HG03457 (cell line): ENCODE data around the gene ITK.
"Not testable (repeated sequence)": the region's sequence is repeated elsewhere in the genome, so short reads cannot be mapped to it uniquely, and the experiment has no call there.

Experiments used
- ATAC-seq: cut with Tn5 transposase; IDR thresholded peaks from one replicate; pipeline ENCODE4 v1.9.1; 2021; ENCODE audit warnings: moderate number of reproducible peaks; ENCODE audit not compliant: unreplicated experiment

The ITK gene

GRCh38 chr5:157205708-157206107 is 25.1 kb downstream of the ITK start:
- no peak for ATAC-seq

- not testable (repeated sequence) for ATAC-seq
Observed at GRCh38 chr5:157210652-157211051, 30.0 kb downstream of the ITK start.

GRCh38 chr5:157212307-157212706 is 31.7 kb downstream of the ITK start:
- no peak for ATAC-seq

- ATAC-seq: no peak
Observed at GRCh38 chr5:157213527-157214243, 33.0 kb downstream of the ITK start.

- ATAC-seq: no peak
Observed at GRCh38 chr5:157214415-157214814, 33.8 kb downstream of the ITK start.

GRCh38 chr5:157214861-157215513 is 34.3 kb downstream of the ITK start:
- peak; percentile 43 for ATAC-seq

GRCh38 chr5:157215514-157216167 is 35.0 kb downstream of the ITK start:
- no peak for ATAC-seq

GRCh38 chr5:157216391-157217142 is 35.9 kb downstream of the ITK start:
- ATAC-seq: no peak

- no peak for ATAC-seq
Observed at GRCh38 chr5:157217289-157218024, 36.8 kb downstream of the ITK start.

GRCh38 chr5:157219491-157220271 is 39.0 kb downstream of the ITK start:
- ATAC-seq: peak; percentile 43

- ATAC-seq: no peak
Observed at GRCh38 chr5:157221959-157222358, 41.3 kb downstream of the ITK start.

- no peak for ATAC-seq
Observed at GRCh38 chr5:157222506-157223230, 42.0 kb downstream of the ITK start.

GRCh38 chr5:157225469-157226422 is 45.1 kb downstream of the ITK start:
- ATAC-seq: no peak

- ATAC-seq: no peak
Observed at GRCh38 chr5:157230610-157231009, 50.0 kb downstream of the ITK start.

- ATAC-seq: no peak
Observed at GRCh38 chr5:157232706-157233105, 52.1 kb downstream of the ITK start.

GRCh38 chr5:157233515-157233914 is 52.9 kb downstream of the ITK start:
- no peak for ATAC-seq

GRCh38 chr5:157236423-157236822 is 55.8 kb downstream of the ITK start:
- no peak for ATAC-seq

GRCh38 chr5:157241483-157241882 is 60.8 kb downstream of the ITK start:
- no peak for ATAC-seq
